ENCODE measurements around the gene FERD3L.
"Not testable (repeated sequence)": the region's sequence is repeated elsewhere in the genome, so short reads cannot be mapped to it uniquely, and the experiment has no call there.

The FERD3L gene

DNA sequence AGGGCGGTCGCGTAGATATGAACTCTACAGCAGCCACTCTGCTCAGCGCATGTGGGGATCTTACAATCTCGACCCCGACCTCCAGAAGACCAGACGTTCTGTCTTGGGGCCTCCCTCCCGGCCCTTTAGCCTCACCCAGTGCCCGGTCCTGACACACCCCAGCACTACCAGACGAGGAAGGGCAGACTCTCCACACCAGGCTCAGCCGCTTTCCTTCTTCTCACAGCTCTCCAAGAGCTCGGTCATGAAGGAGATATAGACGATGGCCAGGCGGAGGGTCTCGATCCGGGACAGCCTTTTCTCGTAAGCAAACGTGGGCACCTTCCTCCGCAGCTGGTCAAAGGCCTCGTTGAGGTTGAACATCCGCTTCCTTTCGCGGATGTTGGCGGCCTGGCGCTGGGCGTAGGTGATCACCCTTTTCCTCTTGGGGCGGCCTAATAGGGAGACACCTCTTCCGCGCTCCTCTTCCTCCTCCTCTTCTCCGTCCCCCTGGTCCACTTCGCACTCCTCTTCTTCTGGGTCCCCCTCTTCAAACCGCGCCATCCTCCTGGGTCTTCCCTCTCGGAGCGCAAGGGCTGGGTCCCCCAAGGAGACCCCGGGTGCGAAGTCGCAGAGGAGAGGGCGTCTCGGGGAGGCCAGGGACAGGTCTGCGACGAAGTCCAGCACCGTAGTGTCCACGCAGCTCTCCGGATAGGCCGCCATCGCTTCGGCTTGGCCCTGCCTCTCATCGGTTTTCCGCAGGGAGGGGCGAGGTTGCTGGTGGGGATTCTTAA is at the start of gene FERD3L:
Gene FERD3L (minus strand): TSS at position 761 of the 773 bp plus-strand sequence. CDS start 59 bp downstream, at position 702.
- DNase-seq (ENCODE audit: low spot score) = no peak

- not testable (repeated sequence) for DNase-seq (ENCODE audit: low spot score)
Observed at GRCh38 chr7:19194417-19194816, 49.2 kb upstream of the FERD3L start.

DNA sequence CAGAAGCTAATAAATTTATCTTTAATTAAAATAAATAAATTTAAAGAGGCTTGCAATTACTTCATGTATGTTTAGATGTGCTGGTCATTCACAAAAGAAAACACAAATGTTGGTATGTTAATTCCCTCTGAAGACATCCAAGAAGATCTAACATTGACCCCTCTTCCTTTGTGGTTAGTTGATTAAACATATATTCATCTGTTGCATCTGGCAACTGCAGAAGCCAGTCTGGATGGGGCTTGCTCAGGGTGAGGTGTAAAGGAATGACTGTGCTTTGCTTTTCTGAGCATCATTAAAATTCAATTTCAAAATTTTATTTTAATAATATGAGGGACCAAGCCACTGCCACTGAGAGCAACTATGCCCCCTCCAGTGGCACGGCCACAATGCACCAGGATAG is 36.4 kb upstream of the FERD3L start:
- no peak for DNase-seq (ENCODE audit: low spot score)

GRCh38 chr7:19178595-19178994 is 33.4 kb upstream of the FERD3L start:
- DNase-seq (ENCODE audit: low spot score) = no peak

DNA sequence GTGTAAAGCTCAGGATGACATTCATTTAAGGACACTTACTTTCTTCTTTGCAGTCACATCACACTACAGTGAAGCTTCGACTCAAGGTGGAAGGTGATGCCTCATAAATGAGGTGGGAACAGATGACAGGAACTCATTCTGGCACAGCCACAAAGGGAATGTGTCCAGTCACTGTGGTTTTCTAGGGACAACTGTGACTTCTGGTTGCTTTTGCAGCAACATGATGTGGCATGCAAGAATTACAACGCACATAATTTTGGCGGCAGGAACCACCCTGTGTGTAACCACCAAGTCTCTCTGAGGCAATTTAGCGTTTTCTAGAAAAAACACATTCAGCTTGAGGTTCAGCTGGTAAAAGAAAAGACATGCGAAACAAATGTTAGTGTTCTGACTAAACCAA is 32.0 kb upstream of the FERD3L start:
- no peak for DNase-seq (ENCODE audit: low spot score)

DNA sequence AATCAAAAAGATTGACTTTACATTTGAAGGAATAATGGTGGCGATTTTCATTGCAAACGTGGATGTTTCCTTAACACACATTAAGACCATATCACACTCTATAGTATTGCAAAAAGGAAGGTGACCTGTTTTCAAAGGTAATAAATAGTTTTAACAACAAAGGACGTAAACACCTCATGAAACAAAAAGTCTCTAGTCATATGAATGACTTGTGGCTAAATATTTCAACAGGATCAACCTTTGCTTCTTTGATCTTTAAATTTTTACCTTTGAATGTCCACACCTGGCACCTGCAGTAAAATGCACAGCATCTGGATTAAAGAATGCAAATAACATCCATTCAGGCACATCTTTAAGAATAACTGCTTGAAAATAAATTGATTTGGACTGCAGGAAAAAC is 30.0 kb upstream of the FERD3L start:
- DNase-seq (ENCODE audit: low spot score) = no peak

- no peak for DNase-seq (ENCODE audit: low spot score)
Observed at GRCh38 chr7:19161671-19162070, 16.4 kb upstream of the FERD3L start.

DNA sequence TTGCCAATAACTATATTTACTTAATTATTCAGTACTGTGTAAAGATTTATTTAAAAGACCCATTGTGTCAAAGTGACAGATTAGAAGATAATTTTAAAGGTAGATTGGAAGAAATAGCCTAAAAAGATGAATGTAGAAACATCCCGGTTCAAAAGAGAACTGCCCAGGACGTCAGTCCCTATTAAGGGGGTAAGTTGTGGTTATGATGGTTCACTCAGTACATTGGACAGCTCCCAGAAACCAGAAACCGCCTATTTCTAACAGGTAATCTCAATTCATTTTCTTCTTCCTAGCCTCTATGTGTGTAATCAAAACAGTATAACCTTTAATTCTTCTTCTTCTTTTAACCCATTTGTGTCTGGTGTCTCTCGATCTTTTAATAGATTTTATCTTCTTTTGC is 1.5 kb upstream of the FERD3L start:
- DNase-seq (ENCODE audit: low spot score) = peak; percentile 32

DNA sequence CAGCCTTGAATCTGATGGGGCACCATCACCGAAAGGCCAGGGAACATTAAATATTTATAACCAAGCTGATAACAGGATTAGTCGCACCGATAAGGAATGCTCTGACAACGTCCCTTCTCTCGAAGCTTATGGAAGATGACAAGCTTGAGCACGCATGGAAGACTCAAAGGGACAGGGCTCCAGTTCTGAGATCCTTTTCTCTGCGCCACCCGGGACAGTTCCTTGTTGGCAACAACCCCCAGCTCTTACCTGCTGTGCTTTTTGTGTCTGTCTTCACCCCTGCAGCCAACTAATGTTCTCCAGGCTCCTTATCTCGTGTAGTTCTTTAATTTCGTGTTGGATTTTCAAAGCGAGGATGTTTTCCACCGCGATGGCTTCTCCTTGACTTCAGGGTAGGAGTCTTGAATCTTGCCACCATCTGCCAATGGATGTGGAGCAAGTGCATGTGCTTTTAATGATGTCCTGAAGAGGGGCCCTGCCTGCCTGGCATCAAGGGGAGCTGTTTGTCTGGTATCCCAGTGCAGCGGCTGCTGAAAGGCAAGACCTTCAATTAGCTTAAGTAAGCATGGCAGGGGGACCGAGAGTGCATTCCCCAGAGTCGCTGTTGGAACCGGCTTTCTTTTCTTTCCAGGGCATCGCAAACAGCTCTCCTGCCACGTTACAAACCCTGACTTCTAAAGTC is 354 bp upstream of the FERD3L start:
- no peak for DNase-seq (ENCODE audit: low spot score)

GRCh38 chr7:19143881-19144574 is 1.2 kb downstream of the FERD3L start:
- DNase-seq (ENCODE audit: low spot score) = no peak

GRCh38 chr7:19139706-19140327 is 5.4 kb downstream of the FERD3L start:
- DNase-seq (ENCODE audit: low spot score) = no peak

DNA sequence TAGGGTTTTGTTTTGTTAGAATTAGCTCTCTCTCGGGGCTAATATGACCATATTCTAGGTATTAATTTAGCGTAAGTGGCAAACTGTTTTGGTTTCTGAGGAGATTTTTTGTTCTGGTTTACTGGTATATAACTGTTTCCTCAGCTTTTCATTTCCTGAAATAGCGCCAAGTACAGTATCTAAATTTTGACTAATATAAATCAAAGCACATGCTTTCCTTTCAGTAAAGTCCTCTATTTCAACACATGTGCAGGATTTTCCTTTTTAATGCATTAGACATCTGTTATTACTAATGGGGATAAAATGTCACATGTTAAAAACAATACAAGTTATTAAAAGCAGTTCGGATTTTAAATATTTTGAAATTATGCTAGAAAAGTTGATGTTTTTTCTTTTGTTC is 11.3 kb downstream of the FERD3L start:
- DNase-seq (ENCODE audit: low spot score) = no peak

DNA sequence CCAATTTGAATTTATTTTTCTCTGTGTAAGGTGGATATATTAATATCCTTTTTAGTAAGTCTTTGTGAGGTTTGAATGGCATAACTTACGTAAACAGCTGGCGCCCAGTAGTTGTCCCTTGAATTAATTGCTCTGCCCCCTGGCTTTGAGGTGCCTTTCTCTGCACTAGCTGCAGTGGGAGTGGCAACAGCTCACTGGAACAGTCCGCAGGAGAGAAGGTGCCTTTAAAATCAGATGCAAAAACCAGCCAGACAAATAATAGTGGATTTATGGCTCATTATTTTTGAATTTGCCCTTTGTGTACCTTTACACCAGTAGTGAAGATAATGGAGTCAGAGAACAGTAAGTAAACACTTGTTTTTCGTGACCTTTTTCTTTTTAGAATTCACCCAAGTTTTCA is 11.8 kb downstream of the FERD3L start:
- no peak for DNase-seq (ENCODE audit: low spot score)

DNA sequence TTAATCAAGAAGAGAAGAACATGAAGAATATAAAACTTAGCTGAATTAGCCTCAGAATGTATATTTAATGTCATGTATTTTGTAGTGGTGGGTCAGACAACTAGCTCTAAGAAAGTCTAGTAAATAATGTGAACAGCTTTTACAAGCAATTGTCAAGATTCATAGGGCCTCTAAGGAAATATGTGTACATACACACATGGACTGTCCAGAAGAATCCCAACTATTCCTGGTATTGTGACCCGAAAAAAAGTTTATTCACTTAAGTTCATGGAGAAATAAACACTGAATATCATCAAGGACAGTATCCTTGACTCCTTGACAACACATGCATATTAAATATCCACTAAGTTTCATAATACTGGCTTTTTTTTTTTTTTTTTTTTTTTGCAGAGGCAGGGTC is 16.4 kb downstream of the FERD3L start:
- DNase-seq (ENCODE audit: low spot score) = no peak

DNA sequence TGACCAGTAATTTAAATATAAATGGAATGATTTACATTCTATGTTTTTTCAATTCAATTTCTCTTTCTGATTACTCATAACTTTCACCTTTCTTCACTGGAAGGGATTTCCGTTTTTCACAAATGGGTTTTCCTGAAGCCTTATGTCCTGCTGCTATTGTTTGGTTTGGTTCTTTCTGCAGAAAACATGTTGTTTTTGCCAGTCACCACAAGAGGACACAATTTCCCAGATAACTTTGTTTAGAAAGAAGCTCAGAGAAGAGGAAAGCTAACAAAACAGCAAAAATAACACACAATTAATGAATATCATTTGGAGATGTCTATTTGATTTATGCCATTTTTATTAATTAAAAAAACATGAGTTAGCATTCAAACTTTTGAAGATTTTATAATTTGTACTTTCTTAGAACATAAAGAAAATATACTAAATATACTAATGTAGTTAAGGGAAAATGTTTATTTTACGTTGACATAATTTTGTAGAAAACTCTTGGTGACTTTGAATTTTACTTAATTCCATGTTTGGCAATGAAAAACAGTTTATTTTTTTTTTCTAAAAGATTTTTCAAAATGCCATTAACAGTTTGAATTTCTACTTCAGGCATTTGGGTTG is 23.1 kb downstream of the FERD3L start:
- peak; percentile 53 for DNase-seq (ENCODE audit: low spot score)

GRCh38 chr7:19119870-19120486 is 25.2 kb downstream of the FERD3L start:
- no peak for DNase-seq (ENCODE audit: low spot score)

- DNase-seq (ENCODE audit: low spot score) = no peak
Observed at GRCh38 chr7:19119372-19119771, 25.8 kb downstream of the FERD3L start.

GRCh38 chr7:19118636-19119371 is 26.4 kb downstream of the FERD3L start:
- no peak for DNase-seq (ENCODE audit: low spot score)

- no peak for DNase-seq (ENCODE audit: low spot score)
Observed at GRCh38 chr7:19117870-19118608, 27.2 kb downstream of the FERD3L start.
